ENCODE data around the gene TATDN3. TPM values are rescaled to one million over a fixed set of nuclear protein-coding genes. Genes with fewer than 3 reads are reported as not detected.
A peak's percentile ranks its signal among the peaks of the same experiment; 100 is the strongest.
"Not testable (repeated sequence)": the region's sequence is repeated elsewhere in the genome, so short reads cannot be mapped to it uniquely, and the experiment has no call there.

Gene TATDN3
- total RNA-seq, 1 donor from 2014 or later: 8.4 TPM

DNA sequence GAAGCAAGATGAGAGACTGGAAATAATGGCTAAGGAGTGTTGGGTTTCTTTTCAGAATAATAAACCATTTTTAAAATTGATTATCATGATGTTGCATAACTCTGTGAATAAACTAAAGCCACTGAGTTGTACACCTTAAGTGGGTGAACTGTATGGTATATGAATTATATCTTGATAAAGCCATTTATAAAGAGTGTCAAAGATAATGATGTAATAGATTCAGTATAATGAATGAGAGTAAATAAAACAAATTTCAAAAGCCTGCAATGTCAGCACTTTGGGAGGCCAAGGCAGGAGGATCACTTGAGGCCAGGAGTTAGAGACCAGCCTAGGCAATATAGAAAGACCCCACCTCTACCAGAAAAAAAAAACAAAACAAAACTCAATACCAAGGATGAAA, 16.5 kb upstream of the TATDN3 start:
- no peak for ATAC-seq

DNA sequence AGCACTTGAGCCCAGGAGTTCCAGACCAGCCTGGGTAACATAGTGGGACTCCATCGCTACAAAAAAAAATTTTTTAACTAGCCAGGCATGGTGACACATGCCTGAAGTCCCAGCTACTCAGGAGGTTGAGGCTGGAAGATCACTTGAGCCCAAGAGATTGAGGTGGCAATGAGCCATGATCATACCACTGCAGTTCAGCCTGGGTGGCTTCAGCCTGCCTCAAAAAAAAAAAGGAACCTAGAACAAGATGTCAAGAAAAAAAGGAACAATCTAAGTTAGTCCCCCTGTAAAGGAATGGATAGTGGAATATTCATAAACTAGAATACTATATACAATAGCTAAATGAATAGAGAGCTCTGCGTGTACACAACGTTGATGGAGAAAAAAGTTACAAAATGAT, 14.5 kb upstream of the TATDN3 start:
- no peak for ATAC-seq

GRCh38 chr1:212779086-212779485, 12.6 kb upstream of the TATDN3 start:
- ATAC-seq: not testable (repeated sequence)

GRCh38 chr1:212780759-212781158, 10.9 kb upstream of the TATDN3 start:
- no peak for ATAC-seq

- ATAC-seq: no peak
Measured at GRCh38 chr1:212781225-212781624, 10.5 kb upstream of the TATDN3 start.

GRCh38 chr1:212782422-212783154, 9.1 kb upstream of the TATDN3 start:
- ATAC-seq: peak; percentile 54

GRCh38 chr1:212783976-212784375, 7.7 kb upstream of the TATDN3 start:
- no peak for ATAC-seq

GRCh38 chr1:212785871-212786270, 5.8 kb upstream of the TATDN3 start:
- ATAC-seq: no peak

DNA sequence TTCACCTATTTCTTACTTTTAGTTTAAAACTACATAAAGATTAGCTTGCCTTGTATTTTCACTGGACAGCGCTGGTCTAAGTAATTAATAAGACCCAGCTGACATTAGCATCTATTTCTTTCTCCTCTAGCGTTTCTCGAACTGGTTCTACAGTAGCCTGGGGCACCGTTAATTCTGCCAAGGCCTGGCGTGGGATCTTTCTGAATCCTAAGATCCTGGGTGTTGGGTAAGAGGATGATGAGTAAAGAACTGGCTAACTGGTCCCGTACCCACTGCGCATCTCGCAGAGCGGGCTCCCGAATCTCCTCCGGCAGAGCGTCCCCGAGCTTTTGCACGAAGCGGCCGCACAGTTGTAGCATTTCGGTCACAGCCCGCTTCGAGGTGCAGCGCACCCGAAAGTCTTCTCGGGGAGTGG, 426 bp upstream of the TATDN3 start:
- ATAC-seq: peak; percentile 73

DNA sequence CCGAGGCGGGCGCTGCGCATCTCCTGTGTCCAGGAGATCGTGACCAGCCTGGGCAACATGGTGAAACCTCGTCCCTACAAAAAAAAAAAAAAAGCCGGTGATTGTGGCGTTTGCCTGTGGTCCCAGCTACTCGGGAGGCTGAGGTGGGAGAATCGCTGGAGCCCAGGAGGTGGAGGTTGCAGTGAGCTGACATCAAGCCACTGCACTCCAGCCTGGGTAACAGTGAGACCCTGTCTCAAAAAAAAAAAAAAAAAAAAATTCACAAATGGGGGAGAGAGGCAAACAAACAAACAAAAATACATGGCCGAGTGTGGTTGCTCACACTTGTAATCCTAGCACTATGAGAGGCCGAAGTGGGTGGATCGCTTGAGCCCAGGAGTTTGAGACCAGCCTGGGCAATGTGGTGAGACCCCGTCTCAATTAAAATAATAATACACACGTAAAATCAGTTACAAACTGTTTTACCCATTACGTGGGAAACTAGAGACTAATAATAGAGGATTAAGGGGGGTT, 758 bp downstream of the TATDN3 start:
- ATAC-seq: no peak

- no peak for ATAC-seq
Measured at GRCh38 chr1:212794561-212795014, 2.9 kb downstream of the TATDN3 start.

- no peak for ATAC-seq
Measured at GRCh38 chr1:212797681-212798080, 6.0 kb downstream of the TATDN3 start.

DNA sequence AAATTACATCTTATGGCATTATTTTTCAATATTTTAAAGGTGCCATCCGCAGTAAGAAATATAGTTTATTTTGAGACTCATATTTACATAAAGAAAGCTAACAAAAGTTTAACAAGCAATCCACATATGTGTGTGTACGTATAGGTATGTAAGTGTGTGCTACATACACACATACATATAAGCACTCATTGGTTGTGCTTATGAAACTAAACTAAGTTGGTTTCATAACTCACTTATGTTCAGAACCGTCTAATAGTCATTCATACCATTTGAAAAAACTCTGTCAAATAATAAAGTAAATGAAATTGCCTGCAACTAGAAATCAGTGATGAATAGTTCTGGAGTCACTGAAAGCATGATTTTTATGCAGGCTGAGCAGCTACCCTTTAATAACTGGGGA, 14.1 kb downstream of the TATDN3 start:
- no peak for ATAC-seq

GRCh38 chr1:212814537-212815334, 23.0 kb downstream of the TATDN3 start:
- ATAC-seq: no peak

DNA sequence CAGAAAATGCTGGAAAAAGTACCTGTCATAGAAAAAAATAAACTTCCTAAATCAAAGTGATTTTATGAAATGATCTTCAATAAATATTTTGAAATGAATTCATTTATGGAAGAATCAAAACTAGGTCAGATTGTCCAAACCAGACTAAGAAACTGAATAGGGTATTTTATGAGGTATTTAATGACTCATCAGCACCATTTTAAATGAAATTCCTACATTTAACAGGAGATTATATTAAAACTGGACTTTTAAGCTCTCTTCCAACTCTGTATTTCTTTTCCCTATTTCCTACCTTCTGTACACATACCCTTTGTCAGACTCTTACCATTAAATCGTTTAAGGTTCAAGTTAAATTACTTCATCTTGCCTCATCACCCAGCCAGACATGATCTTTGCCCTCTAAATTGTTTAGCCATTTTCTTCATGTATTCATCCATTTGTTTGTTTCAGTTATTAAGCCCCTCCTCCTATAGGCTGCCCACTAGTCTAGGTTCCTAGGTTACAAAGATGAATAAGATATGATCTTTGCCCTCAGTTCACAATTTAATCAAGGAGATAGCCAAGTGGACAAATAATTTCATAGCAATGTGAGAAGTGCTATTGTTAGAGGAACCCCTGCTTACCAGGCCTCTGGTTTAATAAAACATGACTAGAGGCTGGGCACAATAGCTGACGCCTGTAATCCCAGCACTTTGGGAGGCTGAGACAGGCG, 25.0 kb downstream of the TATDN3 start:
- ATAC-seq: no peak

GRCh38 chr1:212819726-212820125, 28.0 kb downstream of the TATDN3 start:
- no peak for ATAC-seq

GRCh38 chr1:212820969-212821368, 29.3 kb downstream of the TATDN3 start:
- no peak for ATAC-seq

DNA sequence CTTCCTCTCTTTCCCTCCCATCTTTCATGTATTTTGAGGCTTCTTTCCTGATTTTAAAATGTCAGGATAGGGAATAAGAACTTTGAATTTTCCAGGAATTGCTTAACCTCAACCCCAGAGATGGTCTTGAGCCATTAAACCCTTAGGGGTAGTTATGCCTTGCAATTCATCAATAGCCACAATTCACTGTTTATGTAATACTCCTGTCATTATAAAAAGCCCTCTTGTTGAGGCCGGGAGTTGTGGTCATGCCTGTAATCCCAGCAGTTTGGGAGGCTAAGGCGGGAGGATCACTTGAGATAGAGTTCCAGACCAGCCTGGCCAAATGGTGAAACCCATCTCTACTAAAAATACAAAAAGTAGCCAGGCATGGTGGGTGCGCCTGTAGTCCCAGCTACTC, 31.3 kb downstream of the TATDN3 start:
- no peak for ATAC-seq

GRCh38 chr1:212824201-212824600, 32.5 kb downstream of the TATDN3 start:
- ATAC-seq: no peak

GRCh38 chr1:212825798-212826452, 34.2 kb downstream of the TATDN3 start:
- no peak for ATAC-seq

DNA sequence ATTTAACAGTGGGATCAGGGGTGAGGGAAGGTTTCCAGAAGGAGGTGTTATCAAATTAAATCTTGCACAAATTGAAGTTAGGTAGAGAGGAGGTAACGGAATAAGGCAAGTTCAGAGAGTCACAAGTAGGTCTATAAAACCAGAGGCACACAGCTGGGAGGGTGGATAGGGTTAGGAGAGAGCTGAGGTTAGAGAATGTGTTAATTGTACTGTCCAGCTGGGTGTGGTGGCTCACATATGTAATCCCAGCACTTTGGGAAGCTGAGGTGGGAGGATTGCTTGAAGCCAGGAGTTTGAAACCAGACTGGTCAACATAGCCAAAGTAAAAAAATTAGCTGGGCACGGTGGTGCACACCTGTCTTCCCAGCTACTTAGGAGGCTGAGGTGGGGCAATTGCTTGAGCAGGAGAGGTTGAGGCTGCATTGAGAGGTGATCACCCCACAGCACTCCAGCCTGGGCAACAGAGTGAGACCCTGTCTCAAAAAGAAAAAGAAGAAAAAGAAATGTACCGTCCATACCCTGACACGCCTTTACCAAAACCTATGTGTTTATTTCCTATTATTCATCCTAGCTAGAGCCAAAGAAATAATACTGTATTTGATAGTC, 35.6 kb downstream of the TATDN3 start:
- ATAC-seq: no peak

- ATAC-seq: no peak
Measured at GRCh38 chr1:212827831-212828278, 36.2 kb downstream of the TATDN3 start.
